B cell (primary cell): Measurements from ENCODE around the gene MPP1. TPM values are rescaled to one million over a fixed set of nuclear protein-coding genes. Genes with fewer than 3 reads are reported as not detected.
A peak's percentile ranks its signal among the peaks of the same experiment; 100 is the strongest.

Source experiments
- ATAC-seq: fragments of 200-7000 bp; cut with Tn5 transposase; one replicate; pipeline ENCODE4 v1.10.0; 2021; ENCODE audit warnings: low read depth, mild to moderate bottlenecking, moderate number of reproducible peaks, moderate library complexity
- CTCF ChIA-PET: fragments of 350-600 bp; sonication (Branson Sonifier 250); formaldehyde crosslinking; loops from one replicate; lab custom pipeline; 2021; ENCODE audit warnings: antibody characterized with exemption, inconsistent platforms; lab: Charles Lee
- POLR2A ChIA-PET: fragments of 350-600 bp; sonication (Branson Sonifier 250); formaldehyde crosslinking; loops from one replicate; lab custom pipeline; 2021; ENCODE audit warnings: antibody characterized with exemption; lab: Charles Lee
- DNase-seq: peaks from one replicate; pipeline ENCODE4 v3.0.0; 2013
- H2AFZ ChIP-seq: 2 replicates; pipeline ENCODE4 v1.6.1; 2012; ENCODE audit warnings: mild to moderate bottlenecking, low read depth, low read length; ENCODE audit not compliant: insufficient read depth, poor library complexity, severe bottlenecking
- H3K27ac ChIP-seq, 2 donors: 1 replicate in 1 of 2; 2 replicates in 1 of 2; pipeline ENCODE4 v1.5.1; 2012 to 2013; ENCODE audit warnings: low read length in 2 of 2, mild to moderate bottlenecking in 2 of 2, moderate library complexity in 1 of 2
- H3K27me3 ChIP-seq, 4 experiments: fragments of 200-600 bp in 1 of 4; sonication (generic) in 1 of 4; replicated peaks in 1 of 4; 1 replicate in 2 of 4; 2 replicates in 2 of 4; pipeline versions ENCODE4 v1.6.1 to v1.7.0; 2013 to 2016; ENCODE audit warnings: low read length in 3 of 4, mild to moderate bottlenecking in 2 of 4, mixed read lengths in 1 of 4, moderate library complexity in 1 of 4; ENCODE audit not compliant: insufficient read depth in 4 of 4, control insufficient read depth in 3 of 4; ENCODE audit errors: control extremely low read depth in 1 of 4
- H3K36me3 ChIP-seq, 2 experiments: replicated peaks in 1 of 2; 1 replicate in 1 of 2; 2 replicates in 1 of 2; pipeline versions ENCODE4 v1.6.1 to v1.7.1; 2013; ENCODE audit warnings: low read length in 1 of 2; ENCODE audit not compliant: insufficient read depth in 2 of 2, control insufficient read depth in 1 of 2; ENCODE audit errors: control extremely low read depth in 1 of 2, extremely low read depth in 1 of 2
- H3K4me1 ChIP-seq, 2 donors: fragments of 200-600 bp in 1 of 2; sonication (generic) in 1 of 2; 1 replicate in 1 of 2; 2 replicates in 1 of 2; pipeline versions ENCODE4 v1.5.1 to v1.6.1; 2013 to 2017; ENCODE audit warnings: low read length in 2 of 2; ENCODE audit not compliant: control insufficient read depth in 2 of 2, insufficient read depth in 2 of 2
- H3K4me2 ChIP-seq: replicated peaks from 2 replicates; pipeline ENCODE3; 2012; ENCODE audit warnings: mild to moderate bottlenecking, low read depth, low read length; ENCODE audit not compliant: poor library complexity, severe bottlenecking
- H3K4me3 ChIP-seq, 5 experiments: fragments of 200-600 bp in 1 of 5; sonication (generic) in 1 of 5; 1 replicate in 3 of 5; 2 replicates in 2 of 5; pipeline versions ENCODE4 v1.5.1 to v1.7.0; 2011 to 2016; ENCODE audit warnings: low read length in 4 of 5, mild to moderate bottlenecking in 4 of 5, low read depth in 2 of 5, control low read depth in 1 of 5, moderate library complexity in 1 of 5; ENCODE audit not compliant: insufficient read depth in 1 of 5; ENCODE audit errors: control extremely low read depth in 1 of 5, extremely low read depth in 1 of 5
- H3K79me2 ChIP-seq: fragments of 200-600 bp; sonication (generic); one replicate; pipeline ENCODE4 v1.6.0; 2016; ENCODE audit warnings: low read length; ENCODE audit not compliant: control insufficient read depth, insufficient read depth
- H3K9ac ChIP-seq: fragments of 200-600 bp; sonication (generic); 2 replicates; pipeline ENCODE4 v1.6.1; 2017; ENCODE audit warnings: mild to moderate bottlenecking, low read length, moderate library complexity
- H3K9me3 ChIP-seq, 3 donors: one replicate each; pipeline versions ENCODE4 v1.6.1 to v1.7.1; 2013; ENCODE audit warnings: low read length in 2 of 3; ENCODE audit not compliant: control insufficient read depth in 2 of 3, insufficient read depth in 1 of 3; ENCODE audit errors: control extremely low read depth in 1 of 3
- H4K20me1 ChIP-seq: 2 replicates; pipeline ENCODE4 v1.6.0; 2012; ENCODE audit warnings: mild to moderate bottlenecking, low read length; ENCODE audit not compliant: insufficient read depth, control insufficient read depth, poor library complexity, severe bottlenecking
- H3K27ac Mint-ChIP-seq: one replicate; pipeline ENCODE4 v1.8.0; 2021; ENCODE audit warnings: mixed read lengths
- H3K27me3 Mint-ChIP-seq: one replicate; pipeline ENCODE4 v1.8.0; 2021; ENCODE audit warnings: mixed read lengths
- H3K4me1 Mint-ChIP-seq: one replicate; pipeline ENCODE4 v1.8.0; 2021; ENCODE audit warnings: mixed read lengths
- H3K4me3 Mint-ChIP-seq: one replicate; pipeline ENCODE4 v1.8.0; 2021; ENCODE audit warnings: mixed read lengths
- H3K9me3 Mint-ChIP-seq: one replicate; pipeline ENCODE4 v1.8.0; 2022; ENCODE audit warnings: mixed read lengths; ENCODE audit not compliant: insufficient read depth
- CTCF ChIP-seq: fragments of 200-600 bp; IDR thresholded peaks from one replicate; pipeline ENCODE4 v1.8.0; 2022; ENCODE audit warnings: antibody characterized with exemption, mild to moderate bottlenecking
- EZH2 ChIP-seq: IDR thresholded peaks from 2 replicates; pipeline ENCODE4 v1.6.1; 2012; ENCODE audit warnings: borderline replicate concordance, low read depth, mild to moderate bottlenecking, moderate library complexity, low read length; ENCODE audit not compliant: insufficient read depth, poor library complexity, severe bottlenecking
- WGBS: methylation state at CpG from one replicate; pipeline ENCODE4 v1.1.5; 2013; ENCODE audit warnings: missing lambda C conversion rate; ENCODE audit not compliant: insufficient coverage; 5-methylcytosine and 5-hydroxymethylcytosine counted together
- intact Hi-C: fragments of 100-400 bp; cut with micrococcal nuclease; formaldehyde crosslinking; loops from one replicate; pipeline ENCODE4 v1.10.0; 2022
- polyA plus RNA-seq: library from polyadenylated mRNA; depleted of rRNA; stranded (reverse); fragments of >200 nt; gene quantifications from 2 replicates; pipeline ENCODE4 v1.2.3, GENCODE V29; 2012
- total RNA-seq, 2 donors: library from RNA; stranded (reverse); fragments of 120-200 nt in 1 of 2; gene quantifications; 1 replicate in 1 of 2; 2 replicates in 1 of 2; pipeline versions ENCODE4 v1.2.3 to v1.2.4, GENCODE V29; 2013 to 2022

The MPP1 gene
- total and polyA plus RNA-seq, 2 donors (not counting 1 experiment from before 2014, with no cell fraction given) = 5.0 to 7.7 TPM

DNA sequence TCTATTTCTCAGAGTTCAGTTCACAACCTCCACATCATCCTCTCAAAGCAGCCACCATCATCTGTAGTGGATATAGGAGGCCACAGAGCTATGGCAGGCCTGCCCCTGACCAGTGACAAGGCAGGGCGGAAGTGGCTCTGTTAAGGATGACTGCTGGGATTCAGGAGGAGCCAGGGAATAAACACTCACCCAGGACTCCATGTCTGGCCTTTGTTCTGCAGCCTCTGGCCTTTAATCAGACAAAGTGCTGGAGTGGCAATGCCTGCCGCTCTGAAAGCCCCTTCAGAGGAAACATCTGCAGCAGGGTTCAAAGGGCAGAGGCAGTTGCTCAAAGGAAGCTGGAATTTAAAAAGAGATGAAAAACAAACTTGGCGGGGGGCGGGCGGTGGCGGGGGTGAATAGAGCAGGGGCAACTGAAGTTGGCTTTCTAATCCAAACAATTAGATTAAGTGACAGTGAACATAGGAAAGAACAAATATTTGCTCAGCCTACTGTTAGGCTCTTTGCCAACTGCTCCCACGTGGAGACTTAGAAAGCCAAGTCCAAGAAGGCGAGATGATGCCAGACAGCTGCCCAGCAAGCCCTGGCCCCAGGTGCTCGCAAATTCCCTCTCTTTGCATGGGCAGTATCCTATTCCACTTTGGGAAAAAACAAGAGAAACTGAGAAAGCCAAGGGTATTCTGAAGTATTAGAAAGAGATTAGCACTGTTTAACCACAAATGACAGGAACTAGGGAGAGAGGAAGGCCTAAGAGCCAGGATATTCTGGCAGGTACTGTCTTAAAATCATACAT lies 5.5 kb downstream of the MPP1 start:
- H3K27me3 Mint-ChIP-seq = no peaks in the 10 kb centered on the region
- Histone ChIP-seq H4K20me1 (no peaks in the 10 kb centered on the region), H3K27me3 (no peaks in the 10 kb centered on the region), H3K4me1 (peaks cover 11 to 12% of the 10 kb centered on the region in 2 donors), H2AFZ (peak overlapping the region; percentile 54), H3K9me3 (no peaks in the 10 kb centered on the region), H3K79me2 (no peaks in the 10 kb centered on the region), H3K36me3 (no peaks in the 10 kb centered on the region), H3K27ac (no peak overlapping the region), H3K9ac (no peak overlapping the region), H3K4me2 (no peak overlapping the region), H3K4me3 (no peak overlapping the region)
- DNase-seq = no peak
- no peak overlapping the region for H3K27ac Mint-ChIP-seq
- no peak for TF ChIP-seq EZH2
- no peak for TF ChIP-seq CTCF
- no peak overlapping the region for H3K4me3 Mint-ChIP-seq
- ChIA-PET POLR2A (no interaction called here), CTCF (no interaction called here)
- peaks cover 31% of the 10 kb centered on the region for H3K4me1 Mint-ChIP-seq
- intact Hi-C loops = loop anchor here (10.0 kb wide), 1 partner anchor 225 kb away; the partner anchor contains the start of genes F8 and FUNDC2
- ATAC-seq = no peak
- H3K9me3 Mint-ChIP-seq = no peaks in the 10 kb centered on the region
- WGBS = 17% methylated on average over 1 of the region's 9 CpGs

DNA sequence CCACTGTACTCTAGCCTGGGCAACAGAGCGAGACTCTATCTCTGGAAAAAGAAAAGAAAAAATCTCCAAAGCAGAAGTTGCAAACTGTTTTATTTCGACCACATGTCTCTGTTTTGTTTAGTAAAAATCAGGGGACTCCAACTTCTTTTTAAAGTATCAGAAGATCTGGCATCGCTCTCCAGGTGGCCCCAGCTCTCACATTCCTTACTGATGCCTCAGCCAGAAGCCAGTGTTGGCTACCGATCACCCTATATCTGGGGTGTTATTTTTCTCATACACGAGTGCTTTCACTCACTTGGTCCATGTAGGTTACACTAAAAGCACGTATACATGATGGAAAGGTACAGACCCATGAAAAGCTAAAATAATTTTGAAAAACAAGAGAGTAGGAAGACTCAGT lies 8.3 kb downstream of the MPP1 start:
- peaks cover 26% of the 10 kb centered on the region for H3K4me1 Mint-ChIP-seq
- WGBS = no CpG with 5 or more reads among the region's 6 CpGs
- no peaks in the 10 kb centered on the region for H3K79me2 ChIP-seq

More for the DNA sequence above, 8.3 kb downstream of the MPP1 start:
- CTCF ChIA-PET = no interaction called here
- no peak overlapping the region for H2AFZ ChIP-seq
- H4K20me1 ChIP-seq = no peaks in the 10 kb centered on the region
- H3K27me3 ChIP-seq = no peaks in the 10 kb centered on the region
- H3K27ac ChIP-seq = no peak overlapping the region
- Mint-ChIP-seq H3K27ac (no peak overlapping the region), H3K4me3 (no peak overlapping the region), H3K9me3 (no peaks in the 10 kb centered on the region), H3K27me3 (no peaks in the 10 kb centered on the region)
- ATAC-seq (no peak), DNase-seq (no peak)
- TF ChIP-seq EZH2 = no peak
- POLR2A ChIA-PET = no interaction called here
- no peaks in the 10 kb centered on the region for H3K9me3 ChIP-seq
- H3K4me3 ChIP-seq = no peak overlapping the region
- peaks cover 6 to 8% of the 10 kb centered on the region in 2 donors for H3K4me1 ChIP-seq
- intact Hi-C loops = no loop called here
- no peak overlapping the region for H3K4me2 ChIP-seq
- no peaks in the 10 kb centered on the region for H3K36me3 ChIP-seq
- no peak overlapping the region for H3K9ac ChIP-seq
